HepG2 (cell line): ENCODE measurements around the gene STYXL1. TPM values are rescaled to one million over a fixed set of nuclear protein-coding genes. Genes with fewer than 3 reads are reported as not detected.

Experiments used
- AGO2 ChIP-seq: fragments of 200-400 bp; formaldehyde crosslinking; optimal IDR thresholded peaks from 2 replicates; pipeline ENCODE3; 2017; ENCODE audit warnings: mild to moderate bottlenecking, low read depth, low read length, moderate library complexity
- AKAP8 ChIP-seq: sonication (generic); formaldehyde crosslinking; IDR thresholded peaks from 2 replicates; pipeline ENCODE4 v1.5.1; 2020; ENCODE audit warnings: mild to moderate bottlenecking, missing genetic modification reagents
- CCDC6 ChIP-seq: sonication (generic); formaldehyde crosslinking; IDR thresholded peaks from 2 replicates; pipeline ENCODE4 v1.8.1; 2022; ENCODE audit warnings: mild to moderate bottlenecking, missing genetic modification reagents, moderate library complexity
- FOXM1 ChIP-seq: sonication (generic); formaldehyde crosslinking; IDR thresholded peaks from 2 replicates; pipeline ENCODE4 v1.5.0; 2020; ENCODE audit warnings: missing genetic modification reagents
- HMGA1 ChIP-seq: sonication (generic); formaldehyde crosslinking; conservative IDR thresholded peaks from 2 replicates; pipeline ENCODE4 v1.4.0; 2020; ENCODE audit warnings: missing genetic modification reagents
- POGK ChIP-seq: sonication (generic); formaldehyde crosslinking; conservative IDR thresholded peaks from 2 replicates; pipeline ENCODE4 v1.8.0; 2022; ENCODE audit warnings: mild to moderate bottlenecking, moderate library complexity, missing genetic modification reagents
- RBM22 ChIP-seq: fragments of 200-400 bp; formaldehyde crosslinking; optimal IDR thresholded peaks from 2 replicates; pipeline ENCODE3; 2017; ENCODE audit warnings: mild to moderate bottlenecking, low read length, moderate library complexity
- REST ChIP-seq, 2 experiments: IDR thresholded peaks; 2 replicates each; pipeline ENCODE4 v1.6.1; 2011 to 2012; ENCODE audit warnings: low read length in 2 of 2, borderline replicate concordance in 1 of 2, low read depth in 1 of 2, mild to moderate bottlenecking in 1 of 2, moderate library complexity in 1 of 2
- SRF ChIP-seq: IDR thresholded peaks from 2 replicates; pipeline ENCODE4 v1.6.1; 2011; ENCODE audit warnings: mild to moderate bottlenecking, low read depth, low read length, moderate library complexity
- ZBTB40 ChIP-seq, 2 experiments: fragments of 450-650 bp in 1 of 2; sonication (generic) in 1 of 2; formaldehyde crosslinking in 1 of 2; IDR thresholded peaks; 2 replicates each; pipeline versions ENCODE4 v1.6.1 to v1.8.0; 2016 to 2022; ENCODE audit warnings: antibody characterized with exemption in 1 of 2, mild to moderate bottlenecking in 1 of 2, missing genetic modification reagents in 1 of 2
- ZNF260 ChIP-seq: sonication (generic); formaldehyde crosslinking; IDR thresholded peaks from 2 replicates; pipeline ENCODE4 v1.4.0; 2020; ENCODE audit warnings: missing genetic modification reagents, low read depth, mild to moderate bottlenecking, borderline replicate concordance
- ZNF317 ChIP-seq: sonication (generic); formaldehyde crosslinking; IDR thresholded peaks from 2 replicates; pipeline ENCODE4 v1.5.0; 2020; ENCODE audit warnings: mild to moderate bottlenecking, missing genetic modification reagents
- ZNF557 ChIP-seq: sonication (generic); formaldehyde crosslinking; IDR thresholded peaks from 2 replicates; pipeline ENCODE4 v1.4.0; 2020; ENCODE audit warnings: missing genetic modification reagents
- ZNF782 ChIP-seq: sonication (generic); formaldehyde crosslinking; IDR thresholded peaks from 2 replicates; pipeline ENCODE4 v1.4.0; 2020; ENCODE audit warnings: missing genetic modification reagents, mild to moderate bottlenecking, borderline replicate concordance
- polyA plus RNA-seq, 8 experiments: library from polyadenylated mRNA; depleted of rRNA in 3 of 8; stranded (reverse) in 7 of 8; unstranded in 1 of 8; fragments of >200 nt; fragmentation: Illumina TruSeq in 4 of 8; extraction: Trizol in 4 of 8; gene quantifications; 2 replicates each; pipeline versions ENCODE4 v1.2.1 to v1.2.3, GENCODE V29; 2011 to 2016; ENCODE audit warnings: low read depth in 4 of 8, missing spikeins in 1 of 8, mixed read lengths in 1 of 8; ENCODE audit not compliant: insufficient read depth in 1 of 8
- total RNA-seq, 5 experiments: library from RNA; depleted of rRNA; stranded (reverse); fragments of >200 nt; fragmentation: Illumina TruSeq; extraction: Trizol; gene quantifications; 2 replicates each; pipeline ENCODE4 v1.2.3, GENCODE V29; 2016; ENCODE audit warnings: low read depth in 1 of 5

STYXL1 gene
- total and polyA plus RNA-seq, 2 of the 13 experiments (the other 11 are each of a cell fraction or from before 2014, with no cell fraction given), result 23.9 to 38.3 TPM

- TF ChIP-seq REST (IDR thresholded peaks at IDR 0.05; ENCODE audit: borderline replicate concordance in 1 of 2, low read depth in 1 of 2, low read length in 2 of 2), result peak in 1 of 2 experiments; percentile 26; a peak in 1 of 4 replicates
- peak; percentile 67; the same call in 1 of the 2 replicates for TF ChIP-seq POGK (CRISPR knock-in tag)
- TF ChIP-seq ZNF557 (CRISPR knock-in tag), result 0 out of 2 replicates have a peak, but pooled peaks have one; percentile 16
- TF ChIP-seq HMGA1, result no peak
- peak; percentile 91 for TF ChIP-seq AGO2
- no peak for TF ChIP-seq ZNF782 (CRISPR knock-in tag)
- TF ChIP-seq SRF, result no peak
- TF ChIP-seq FOXM1 (CRISPR knock-in tag), result no peak
- TF ChIP-seq RBM22, result peak; percentile 7
- TF ChIP-seq AKAP8 (CRISPR knock-in tag), result no peak
- no peak for TF ChIP-seq ZNF260 (CRISPR knock-in tag)
- 0 out of 2 replicates have a peak, but pooled peaks have one; percentile 58 for TF ChIP-seq CCDC6 (CRISPR knock-in tag)
- no peak for TF ChIP-seq ZBTB40 (IDR thresholded peaks at IDR 0.05)
- peak; percentile 84 for TF ChIP-seq ZBTB40 (CRISPR knock-in tag; IDR thresholded peaks at IDR 0.05)
- TF ChIP-seq ZNF317 (CRISPR knock-in tag), result 0 out of 2 replicates have a peak, but pooled peaks have one; percentile 24
These were observed 53.3 kb downstream of the STYXL1 start, which contains the start of gene TMEM120A (continued) for GRCh38 chr7:75994388-75995051.
